Activated CD4-positive, alpha-beta T cell treated with anti-CD3 and anti-CD28 coated beads for 36 hours (primary cell): Measurements from ENCODE around the gene MXD4. TPM values are rescaled to one million over a fixed set of nuclear protein-coding genes. Genes with fewer than 3 reads are reported as not detected.
"Not testable (repeated sequence)": the region's sequence is repeated elsewhere in the genome, so short reads cannot be mapped to it uniquely, and the experiment has no call there.

ENCODE experiments used
- ATAC-seq: fragments of 200-7000 bp; cut with Tn5 transposase; one replicate; pipeline ENCODE4 v1.10.0; 2021; ENCODE audit warnings: mild to moderate bottlenecking, moderate library complexity
- CTCF ChIA-PET: fragments of 350-600 bp; sonication (Branson Sonifier 250); formaldehyde crosslinking; loops from one replicate; lab custom pipeline; 2021; ENCODE audit warnings: antibody characterized with exemption; lab: Charles Lee
- POLR2A ChIA-PET: fragments of 350-600 bp; sonication (Branson Sonifier 250); formaldehyde crosslinking; loops from one replicate; lab custom pipeline; 2021; ENCODE audit warnings: antibody characterized with exemption, inconsistent platforms; lab: Charles Lee
- DNase-seq: peaks from one replicate; pipeline ENCODE4 v3.0.0-alpha.2; 2020
- H3K27ac Mint-ChIP-seq: one replicate; pipeline ENCODE4 v1.8.0; 2021; ENCODE audit warnings: mixed read lengths
- H3K27me3 Mint-ChIP-seq: one replicate; pipeline ENCODE4 v1.8.0; 2021; ENCODE audit warnings: mixed read lengths
- H3K36me3 Mint-ChIP-seq: one replicate; pipeline ENCODE4 v1.8.0; 2021; ENCODE audit warnings: low read depth, mixed read lengths
- H3K4me1 Mint-ChIP-seq: one replicate; pipeline ENCODE4 v1.8.0; 2021; ENCODE audit warnings: mixed read lengths
- H3K4me3 Mint-ChIP-seq: one replicate; pipeline ENCODE4 v1.8.0; 2021; ENCODE audit warnings: mild to moderate bottlenecking, moderate library complexity, mixed read lengths
- H3K9me3 Mint-ChIP-seq: one replicate; pipeline ENCODE4 v1.8.0; 2021; ENCODE audit warnings: low read depth, mixed read lengths
- intact Hi-C, 2 experiments: fragments of 100-400 bp; cut with DNase I in 1 of 2; cut with micrococcal nuclease in 1 of 2; formaldehyde crosslinking; loops; one replicate each; pipeline versions ENCODE4 v1.14.2 to v1.15.1; 2022 to 2024; cut with DNase I, micrococcal nuclease
- total RNA-seq, 2 experiments: library from RNA; stranded (reverse); gene quantifications; one replicate each; pipeline ENCODE4 v1.2.3, GENCODE V29; 2021

Gene MXD4
- total RNA-seq, 2 experiments from 2014 or later, result 1.6 to 2.3 TPM

GRCh38 chr4:2220016-2220630, 41.8 kb downstream of the MXD4 start:
- DNase-seq (peak; percentile 88), ATAC-seq (peak; percentile 95)
- Mint-ChIP-seq H3K36me3 (no peaks in the 10 kb centered on the region), H3K27ac (no peak overlapping the region), H3K4me1 (no peaks in the 10 kb centered on the region), H3K9me3 (no peaks in the 10 kb centered on the region), H3K27me3 (no peaks in the 10 kb centered on the region), H3K4me3 (no peak overlapping the region)
- ChIA-PET CTCF (interaction anchor here (0.6 to 2.6 kb wide), 36 partner anchors 9 to 494 kb away, joined by 3 to 25 read pairs (median 4); partner anchors contain the start of genes HAUS3, MXD4, POLN and RNF4), POLR2A (interaction anchor here (1.0 kb wide), 1 partner anchor 12 kb away, joined by 3 read pairs; no protein-coding TSS in a partner anchor)
- intact Hi-C loops, result loop anchor here (1.0 to 5.0 kb wide), 6 partner anchors 42 to 242 kb away; partner anchors contain the start of gene MXD4 (in 1 of the 2)

- no peaks in the 10 kb centered on the region for H3K9me3 Mint-ChIP-seq
- H3K4me1 Mint-ChIP-seq, result no peaks in the 10 kb centered on the region
- no peak overlapping the region for H3K27ac Mint-ChIP-seq
- ATAC-seq (no peak), DNase-seq (no peak)
- intact Hi-C loops, result no loop called here
- POLR2A ChIA-PET, result no interaction called here
- H3K4me3 Mint-ChIP-seq, result no peak overlapping the region
- no peaks in the 10 kb centered on the region for H3K36me3 Mint-ChIP-seq
- H3K27me3 Mint-ChIP-seq, result no peaks in the 10 kb centered on the region
- CTCF ChIA-PET, result interaction anchor here (0.6 to 2.6 kb wide), 25 partner anchors 8 to 278 kb away, joined by 3 to 25 read pairs (median 5); partner anchors contain the start of genes HAUS3, MXD4, POLN and RNF4
These were observed 42.6 kb downstream of the MXD4 start for GRCh38 chr4:2219233-2219760.

GRCh38 chr4:2218436-2218835, 43.5 kb downstream of the MXD4 start:
- DNase-seq, result no peak
- ChIA-PET POLR2A (no interaction called here), CTCF (interaction anchor here (0.6 to 2.2 kb wide), 3 partner anchors 195 to 251 kb away, joined by 3 to 9 read pairs (median 3); partner anchors contain the start of gene RNF4)
- no peaks in the 10 kb centered on the region for H3K4me1 Mint-ChIP-seq
- ATAC-seq, result no peak
- H3K4me3 Mint-ChIP-seq, result no peak overlapping the region
- no peaks in the 10 kb centered on the region for H3K9me3 Mint-ChIP-seq
- no peak overlapping the region for H3K27ac Mint-ChIP-seq
- no peaks in the 10 kb centered on the region for H3K27me3 Mint-ChIP-seq
- intact Hi-C loops, result no loop called here
- no peaks in the 10 kb centered on the region for H3K36me3 Mint-ChIP-seq

GRCh38 chr4:2217726-2218125, 44.2 kb downstream of the MXD4 start:
- no peak for DNase-seq
- H3K27ac Mint-ChIP-seq, result no peak overlapping the region
- no peaks in the 10 kb centered on the region for H3K36me3 Mint-ChIP-seq
- no peaks in the 10 kb centered on the region for H3K27me3 Mint-ChIP-seq
- H3K4me3 Mint-ChIP-seq, result no peak overlapping the region
- intact Hi-C loops, result no loop called here
- H3K4me1 Mint-ChIP-seq, result no peaks in the 10 kb centered on the region
- ATAC-seq, result no peak
- POLR2A ChIA-PET, result no interaction called here
- CTCF ChIA-PET, result interaction anchor here (1.1 kb wide), 1 partner anchor 15 kb away, joined by 5 read pairs; no protein-coding TSS in a partner anchor
- no peaks in the 10 kb centered on the region for H3K9me3 Mint-ChIP-seq

GRCh38 chr4:2212831-2213230, 49.1 kb downstream of the MXD4 start:
- H3K27me3 Mint-ChIP-seq, result no peaks in the 10 kb centered on the region
- ChIA-PET CTCF (no interaction called here), POLR2A (no interaction called here)
- H3K36me3 Mint-ChIP-seq, result no peaks in the 10 kb centered on the region
- no peak overlapping the region for H3K4me3 Mint-ChIP-seq
- no peak for DNase-seq
- no peak for ATAC-seq
- H3K4me1 Mint-ChIP-seq, result no peaks in the 10 kb centered on the region
- no peak overlapping the region for H3K27ac Mint-ChIP-seq
- H3K9me3 Mint-ChIP-seq, result no peaks in the 10 kb centered on the region
- intact Hi-C loops, result no loop called here

GRCh38 chr4:2202789-2203188, 59.1 kb downstream of the MXD4 start:
- H3K36me3 Mint-ChIP-seq, intact Hi-C loops, H3K9me3 Mint-ChIP-seq, H3K4me1 Mint-ChIP-seq, H3K4me3 Mint-ChIP-seq, POLR2A ChIA-PET, H3K27ac Mint-ChIP-seq, CTCF ChIA-PET, H3K27me3 Mint-ChIP-seq, DNase-seq, ATAC-seq: not testable (repeated sequence)

Other genes starting within 250 kb of the MXD4 start
- under 1 TPM; 0.39 to 0.55 TPM for gene NAT8L, start 202.8 kb downstream of the MXD4 start, total RNA-seq
- 10 to 100 TPM; 14.6 to 18.6 TPM for gene HAUS3, start 20.0 kb downstream of the MXD4 start, total RNA-seq
- 1 to 10 TPM; 2.3 to 3.2 TPM for gene POLN, start 20.0 kb downstream of the MXD4 start, total RNA-seq
- 1 to 10 TPM; 8.7 to 9.3 TPM for gene ZFYVE28, start 156.5 kb upstream of the MXD4 start, total RNA-seq
- gene CFAP99, start 156.8 kb upstream of the MXD4 start, total RNA-seq, result under 1 TPM in 1 of 2 experiments, not detected in 1; 0.05 TPM
- gene RNF4, start 207.0 kb upstream of the MXD4 start, total RNA-seq, result 10 to 100 TPM; 87.5 to 94.1 TPM